ENCODE results near the gene ALG9.

GRCh38 chr11:111745719-111746504, 125.5 kb downstream of the ALG9 start:
- TF ChIP-seq CTCF (optimal IDR thresholded peaks at IDR 0.05 in 1 of 3, IDR thresholded peaks at IDR 0.05 in 1 of 3, conservative IDR thresholded peaks at IDR 0.05 in 1 of 3; ENCODE audit: extremely low read depth in 1 of 3, insufficient read depth in 2 of 3, low read length in 3 of 3), result no peak
- no peak for TF ChIP-seq EZH2 (IDR thresholded peaks at IDR 0.05; ENCODE audit: low read length)
